Liver (tissue), 2 donors: ENCODE data around the gene ZNF629.

Source experiments
- CTCF ChIP-seq: fragments of 150-350 bp; IDR thresholded peaks from 2 replicates; pipeline ENCODE4 v1.5.1; 2017; ENCODE audit warnings: improper control_type of control experiment, low read depth, low read length; ENCODE audit not compliant: missing input control
- FOXA2 ChIP-seq: IDR thresholded peaks from 2 replicates; pipeline ENCODE4 v1.6.1; 2016; ENCODE audit warnings: antibody characterized with exemption
- REST ChIP-seq: IDR thresholded peaks from 2 replicates; pipeline ENCODE4 v1.6.1; 2016; ENCODE audit warnings: antibody characterized with exemption, mild to moderate bottlenecking
- donor health status: healthy.

GRCh38 chr16:30808146-30808545 lies 21.1 kb upstream of the ZNF629 start:
- TF ChIP-seq REST (no peak), FOXA2 (no peak), CTCF (no peak)
